AG10803 (cell line): ENCODE measurements around the gene ASXL3.

ENCODE experiments used
- DNase-seq: peaks from one replicate; pipeline ENCODE4 v3.0.0; 2010; ENCODE audit warnings: low read depth
- H3K4me3 ChIP-seq: 2 replicates; pipeline ENCODE4 v1.5.1; 2011; ENCODE audit warnings: mild to moderate bottlenecking, low read length, control low read depth
- TF ChIP-seq, protein P1 (sequence below): conservative IDR thresholded peaks from 2 replicates; pipeline ENCODE4 v1.5.1; 2011; ENCODE audit warnings: mild to moderate bottlenecking, low read length, control low read depth, inconsistent platforms

ASXL3 gene

DNA sequence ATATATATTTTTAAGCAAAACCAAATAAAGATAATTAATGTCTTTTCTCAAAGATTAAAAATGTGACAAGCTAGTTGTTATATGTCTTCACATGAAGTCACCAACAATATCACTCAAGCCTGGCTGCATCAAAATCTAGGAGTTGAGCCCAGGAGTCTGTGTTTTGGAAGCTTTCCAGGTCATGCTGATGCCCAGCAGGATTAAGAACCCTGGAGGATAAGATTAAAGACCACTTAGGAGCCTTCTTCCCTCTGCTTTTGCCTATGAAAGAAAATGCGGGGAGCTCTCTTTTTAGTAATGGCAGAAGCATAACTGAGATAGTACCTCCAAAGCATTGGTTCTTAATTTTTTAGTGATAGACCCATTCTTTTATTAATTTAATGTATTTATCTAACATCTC lies 157.4 kb downstream of the ASXL3 start:
- TF ChIP-seq, protein P1, sequence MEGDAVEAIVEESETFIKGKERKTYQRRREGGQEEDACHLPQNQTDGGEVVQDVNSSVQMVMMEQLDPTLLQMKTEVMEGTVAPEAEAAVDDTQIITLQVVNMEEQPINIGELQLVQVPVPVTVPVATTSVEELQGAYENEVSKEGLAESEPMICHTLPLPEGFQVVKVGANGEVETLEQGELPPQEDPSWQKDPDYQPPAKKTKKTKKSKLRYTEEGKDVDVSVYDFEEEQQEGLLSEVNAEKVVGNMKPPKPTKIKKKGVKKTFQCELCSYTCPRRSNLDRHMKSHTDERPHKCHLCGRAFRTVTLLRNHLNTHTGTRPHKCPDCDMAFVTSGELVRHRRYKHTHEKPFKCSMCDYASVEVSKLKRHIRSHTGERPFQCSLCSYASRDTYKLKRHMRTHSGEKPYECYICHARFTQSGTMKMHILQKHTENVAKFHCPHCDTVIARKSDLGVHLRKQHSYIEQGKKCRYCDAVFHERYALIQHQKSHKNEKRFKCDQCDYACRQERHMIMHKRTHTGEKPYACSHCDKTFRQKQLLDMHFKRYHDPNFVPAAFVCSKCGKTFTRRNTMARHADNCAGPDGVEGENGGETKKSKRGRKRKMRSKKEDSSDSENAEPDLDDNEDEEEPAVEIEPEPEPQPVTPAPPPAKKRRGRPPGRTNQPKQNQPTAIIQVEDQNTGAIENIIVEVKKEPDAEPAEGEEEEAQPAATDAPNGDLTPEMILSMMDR, result no peak
- no peak overlapping the region for H3K4me3 ChIP-seq
- DNase-seq, result no peak

DNA sequence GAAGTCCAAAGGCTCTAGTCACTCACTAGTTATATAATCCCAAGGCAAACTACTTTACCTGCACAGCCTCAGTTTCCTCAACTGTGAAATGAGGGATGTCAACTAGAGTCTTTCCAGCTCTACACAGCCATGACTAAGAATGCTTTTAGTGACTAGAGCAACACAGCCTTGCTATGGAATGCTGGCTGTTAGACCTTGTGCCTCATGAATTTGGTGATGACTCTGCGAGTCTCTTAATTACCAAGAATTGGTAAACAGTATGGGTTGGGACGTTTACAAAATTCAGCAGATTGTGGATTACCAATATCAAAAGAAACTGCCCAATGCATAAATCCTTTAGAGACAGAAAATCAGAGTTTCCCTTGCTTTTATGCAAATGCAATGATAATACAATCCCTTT lies 163.7 kb downstream of the ASXL3 start:
- DNase-seq, result no peak
- TF ChIP-seq, protein P1, result no peak
- no peak overlapping the region for H3K4me3 ChIP-seq

DNA sequence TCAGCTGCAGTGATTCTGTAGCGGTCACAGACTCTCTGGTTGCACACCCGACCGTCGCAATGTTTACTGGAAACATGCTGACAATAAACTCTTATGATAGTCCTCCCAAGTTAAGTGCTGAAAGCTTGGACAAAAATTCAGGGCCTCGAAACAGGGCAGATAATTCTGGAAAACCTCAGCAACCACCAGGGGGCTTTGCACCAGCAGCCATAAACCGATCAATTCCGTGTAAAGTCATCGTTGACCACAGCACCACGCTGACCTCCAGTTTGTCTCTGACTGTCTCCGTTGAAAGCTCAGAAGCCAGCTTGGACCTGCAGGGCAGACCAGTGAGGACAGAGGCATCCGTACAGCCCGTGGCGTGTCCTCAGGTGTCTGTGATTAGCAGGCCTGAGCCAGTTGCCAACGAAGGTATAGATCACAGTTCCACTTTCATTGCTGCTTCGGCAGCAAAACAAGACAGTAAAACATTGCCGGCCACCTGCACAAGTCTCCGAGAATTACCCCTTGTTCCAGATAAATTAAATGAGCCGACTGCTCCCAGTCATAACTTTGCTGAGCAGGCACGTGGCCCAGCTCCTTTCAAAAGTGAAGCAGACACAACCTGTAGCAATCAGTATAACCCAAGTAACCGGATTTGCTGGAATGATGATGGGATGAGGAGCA lies 166.1 kb downstream of the ASXL3 start:
- TF ChIP-seq, protein P1, result no peak
- no peak for DNase-seq
- H3K4me3 ChIP-seq, result no peak overlapping the region

DNA sequence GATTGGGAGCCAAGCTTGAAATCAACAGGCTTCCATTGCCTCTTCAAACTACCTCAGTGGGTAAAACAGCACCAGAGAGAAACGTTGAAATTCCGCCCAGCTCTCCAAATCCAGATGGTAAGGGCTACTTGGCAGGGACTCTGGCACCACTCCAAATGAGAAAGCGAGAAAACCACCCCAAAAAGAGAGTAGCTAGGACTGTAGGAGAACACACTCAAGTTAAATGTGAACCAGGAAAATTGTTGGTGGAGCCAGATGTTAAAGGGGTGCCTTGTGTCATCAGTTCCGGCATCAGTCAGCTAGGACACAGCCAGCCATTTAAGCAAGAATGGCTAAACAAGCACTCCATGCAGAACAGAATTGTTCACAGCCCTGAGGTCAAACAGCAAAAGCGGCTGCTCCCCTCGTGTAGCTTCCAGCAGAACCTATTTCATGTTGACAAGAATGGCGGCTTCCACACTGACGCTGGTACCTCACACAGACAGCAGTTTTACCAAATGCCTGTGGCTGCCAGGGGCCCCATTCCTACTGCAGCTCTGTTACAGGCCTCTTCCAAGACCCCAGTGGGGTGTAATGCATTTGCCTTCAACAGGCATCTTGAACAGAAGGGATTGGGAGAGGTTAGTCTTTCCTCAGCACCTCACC lies 167.3 kb downstream of the ASXL3 start:
- TF ChIP-seq, protein P1, result no peak
- no peak for DNase-seq
- no peak overlapping the region for H3K4me3 ChIP-seq

DNA sequence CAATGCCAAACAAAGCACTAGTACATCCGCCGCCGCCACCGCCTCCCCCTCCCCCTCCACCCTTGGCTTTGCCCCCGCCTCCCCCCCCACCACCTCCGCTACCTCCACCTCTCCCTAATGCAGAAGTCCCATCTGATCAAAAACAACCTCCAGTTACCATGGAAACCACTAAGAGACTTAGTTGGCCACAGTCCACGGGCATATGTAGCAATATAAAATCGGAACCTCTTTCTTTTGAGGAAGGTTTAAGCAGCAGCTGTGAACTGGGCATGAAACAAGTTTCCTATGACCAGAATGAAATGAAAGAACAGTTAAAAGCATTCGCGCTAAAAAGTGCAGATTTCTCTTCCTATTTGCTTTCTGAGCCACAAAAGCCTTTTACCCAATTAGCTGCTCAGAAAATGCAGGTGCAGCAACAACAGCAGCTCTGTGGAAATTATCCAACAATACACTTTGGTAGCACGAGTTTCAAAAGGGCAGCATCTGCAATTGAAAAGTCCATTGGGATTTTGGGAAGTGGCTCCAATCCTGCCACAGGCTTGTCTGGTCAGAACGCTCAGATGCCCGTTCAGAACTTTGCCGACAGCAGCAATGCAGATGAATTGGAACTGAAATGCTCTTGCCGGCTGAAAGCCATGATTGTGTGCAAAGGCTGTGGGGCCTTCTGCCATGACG lies 168.0 kb downstream of the ASXL3 start:
- TF ChIP-seq, protein P1, result no peak
- no peak for DNase-seq
- H3K4me3 ChIP-seq, result no peak overlapping the region

DNA sequence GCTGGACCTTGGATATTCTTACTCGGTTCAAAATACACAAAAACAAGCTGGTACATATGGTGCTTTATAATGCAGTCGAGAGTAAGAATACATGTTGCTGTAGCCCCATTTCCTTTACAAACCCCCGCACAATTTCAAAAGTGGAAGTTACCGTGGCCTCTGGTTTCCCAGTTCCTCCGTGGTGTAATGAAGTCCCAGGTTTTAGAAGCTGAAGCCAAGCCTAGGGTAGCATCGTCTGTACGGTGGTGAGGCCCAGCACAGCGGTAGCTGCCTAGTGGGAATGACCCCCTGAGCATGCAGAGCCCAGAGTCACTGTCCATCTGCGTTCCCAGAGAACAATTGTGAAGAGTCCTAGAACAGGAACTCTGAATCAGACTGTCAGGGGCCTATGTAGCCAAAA lies 171.8 kb downstream of the ASXL3 start:
- no peak for DNase-seq
- no peak overlapping the region for H3K4me3 ChIP-seq
- TF ChIP-seq, protein P1, result no peak

DNA sequence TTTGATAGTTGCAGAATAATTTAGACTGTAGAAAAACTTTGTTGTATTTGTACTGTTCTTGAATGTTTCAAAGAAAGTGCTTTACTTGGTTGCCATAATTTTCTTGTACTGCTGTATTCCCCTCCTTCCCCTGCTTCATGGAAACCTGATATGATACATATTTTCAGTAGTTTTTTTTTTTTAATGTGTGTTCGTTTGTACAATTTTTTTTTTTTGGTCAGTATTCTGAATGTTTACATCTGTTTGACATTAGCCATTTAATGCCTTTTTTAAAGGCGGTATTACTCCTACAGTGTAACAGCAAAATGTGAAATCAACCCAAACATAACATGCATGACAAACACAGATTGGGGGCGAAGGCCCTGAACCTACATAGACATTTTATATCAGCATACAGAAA lies 172.3 kb downstream of the ASXL3 start:
- no peak for DNase-seq
- no peak overlapping the region for H3K4me3 ChIP-seq
- TF ChIP-seq, protein P1, result no peak
